ENCODE results near the gene CIT.

The CIT gene

DNA sequence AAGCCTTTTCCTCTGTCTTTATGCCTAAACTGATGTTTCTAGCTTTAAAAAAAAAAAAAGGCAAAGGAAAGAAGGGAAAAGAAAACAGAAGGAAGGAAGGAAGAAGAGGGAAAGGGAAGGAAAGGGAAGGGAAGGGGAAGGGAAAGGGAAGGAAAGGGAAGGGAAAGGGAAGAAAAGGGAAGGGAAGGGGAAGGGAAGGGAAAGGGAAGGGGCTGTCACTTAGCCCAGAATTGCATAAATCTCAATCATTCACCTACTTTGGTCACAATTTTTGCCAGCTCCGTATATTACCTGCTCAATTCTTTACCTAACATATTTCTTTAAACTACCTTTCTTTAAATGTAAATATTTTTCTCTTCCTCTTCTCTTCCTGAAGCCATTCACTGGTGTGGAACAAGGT is 26.8 kb downstream of the CIT start:
- TF ChIP-seq, protein P1, sequence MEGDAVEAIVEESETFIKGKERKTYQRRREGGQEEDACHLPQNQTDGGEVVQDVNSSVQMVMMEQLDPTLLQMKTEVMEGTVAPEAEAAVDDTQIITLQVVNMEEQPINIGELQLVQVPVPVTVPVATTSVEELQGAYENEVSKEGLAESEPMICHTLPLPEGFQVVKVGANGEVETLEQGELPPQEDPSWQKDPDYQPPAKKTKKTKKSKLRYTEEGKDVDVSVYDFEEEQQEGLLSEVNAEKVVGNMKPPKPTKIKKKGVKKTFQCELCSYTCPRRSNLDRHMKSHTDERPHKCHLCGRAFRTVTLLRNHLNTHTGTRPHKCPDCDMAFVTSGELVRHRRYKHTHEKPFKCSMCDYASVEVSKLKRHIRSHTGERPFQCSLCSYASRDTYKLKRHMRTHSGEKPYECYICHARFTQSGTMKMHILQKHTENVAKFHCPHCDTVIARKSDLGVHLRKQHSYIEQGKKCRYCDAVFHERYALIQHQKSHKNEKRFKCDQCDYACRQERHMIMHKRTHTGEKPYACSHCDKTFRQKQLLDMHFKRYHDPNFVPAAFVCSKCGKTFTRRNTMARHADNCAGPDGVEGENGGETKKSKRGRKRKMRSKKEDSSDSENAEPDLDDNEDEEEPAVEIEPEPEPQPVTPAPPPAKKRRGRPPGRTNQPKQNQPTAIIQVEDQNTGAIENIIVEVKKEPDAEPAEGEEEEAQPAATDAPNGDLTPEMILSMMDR (IDR thresholded peaks at IDR 0.05), result no peak
- TF ChIP-seq ZFX (IDR thresholded peaks at IDR 0.05; ENCODE audit: borderline replicate concordance), result no peak
- H3K27ac ChIP-seq, result no peak overlapping the region

DNA sequence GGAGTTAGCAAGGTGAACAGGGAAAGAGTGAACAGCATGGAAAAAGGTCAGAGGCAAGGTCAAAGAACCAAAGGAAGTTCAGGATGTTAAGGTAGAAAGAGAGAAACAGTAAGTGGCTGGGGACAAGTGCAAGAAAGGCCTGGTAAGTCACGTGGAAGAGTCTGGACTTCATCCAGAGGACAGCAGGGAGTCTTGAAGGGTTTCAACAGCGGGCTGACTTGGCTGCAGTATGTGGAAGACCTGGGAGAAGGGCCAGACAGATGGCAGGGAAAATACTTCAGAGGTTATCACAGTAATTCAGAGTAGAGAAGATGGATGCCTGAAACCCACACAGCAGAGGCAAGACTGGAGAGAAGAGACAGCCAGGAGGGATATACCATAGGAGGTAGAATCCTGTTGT is 34.0 kb downstream of the CIT start:
- no peak overlapping the region for H3K27ac ChIP-seq
- TF ChIP-seq, protein P1 (IDR thresholded peaks at IDR 0.05), result no peak
- no peak for TF ChIP-seq ZFX (IDR thresholded peaks at IDR 0.05; ENCODE audit: borderline replicate concordance)

DNA sequence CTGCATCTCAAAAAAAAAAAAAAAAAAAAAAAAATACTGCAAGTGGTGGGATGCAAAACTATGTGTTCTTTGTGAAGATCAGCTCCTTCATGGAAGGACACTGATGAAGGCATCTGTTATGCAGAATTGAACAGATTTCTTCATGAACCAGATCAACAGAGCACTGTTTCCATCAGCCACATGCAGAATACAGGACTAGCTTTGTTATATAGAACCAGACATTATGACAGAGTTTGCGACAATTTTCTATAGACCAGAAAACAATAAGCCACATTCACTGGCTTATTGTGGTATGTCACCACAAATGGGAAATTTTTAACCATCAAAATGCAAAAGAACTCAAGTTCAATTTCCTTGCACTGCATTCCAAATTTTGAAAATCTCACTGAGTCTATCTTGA is 34.7 kb downstream of the CIT start:
- TF ChIP-seq, protein P1 (IDR thresholded peaks at IDR 0.05), result no peak
- TF ChIP-seq ZFX (IDR thresholded peaks at IDR 0.05; ENCODE audit: borderline replicate concordance), result no peak
- no peak overlapping the region for H3K27ac ChIP-seq

DNA sequence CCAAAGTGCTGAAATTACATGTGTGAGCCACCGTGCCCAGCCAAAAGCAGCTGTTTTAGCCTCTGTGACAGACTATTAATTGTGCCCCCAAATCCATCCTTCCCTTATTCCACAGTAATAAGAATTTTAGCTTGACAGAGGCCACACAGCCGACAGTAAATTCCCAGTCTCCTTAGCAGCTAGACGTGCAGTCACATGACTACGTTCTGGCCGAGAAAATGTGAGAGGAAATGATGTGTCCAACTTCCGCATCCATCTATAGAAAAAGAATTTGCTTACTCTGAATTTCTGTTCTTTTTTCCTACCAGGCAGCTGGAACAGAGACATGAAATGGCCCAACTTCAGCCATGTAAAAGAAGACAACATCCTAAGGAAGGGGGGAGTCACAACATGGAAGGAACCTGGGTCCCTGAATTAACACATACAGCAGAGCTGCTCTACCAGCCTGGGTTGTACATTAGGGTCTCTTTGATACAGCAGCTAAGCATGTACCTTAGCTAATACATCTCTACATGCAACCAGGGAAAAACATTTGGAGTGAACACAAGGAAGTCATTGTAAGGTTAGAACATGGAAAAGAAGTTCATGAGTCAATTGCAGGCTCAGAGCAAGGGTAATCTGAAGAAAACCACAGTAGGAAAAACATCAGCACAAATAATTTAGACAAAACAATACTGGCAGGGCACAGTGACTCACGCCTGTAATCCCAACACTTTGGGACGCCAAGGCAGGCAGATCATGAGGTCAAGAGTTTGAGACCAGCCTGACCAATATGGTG is 35.5 kb downstream of the CIT start:
- no peak overlapping the region for H3K27ac ChIP-seq
- TF ChIP-seq ZFX (IDR thresholded peaks at IDR 0.05; ENCODE audit: borderline replicate concordance), result no peak

DNA sequence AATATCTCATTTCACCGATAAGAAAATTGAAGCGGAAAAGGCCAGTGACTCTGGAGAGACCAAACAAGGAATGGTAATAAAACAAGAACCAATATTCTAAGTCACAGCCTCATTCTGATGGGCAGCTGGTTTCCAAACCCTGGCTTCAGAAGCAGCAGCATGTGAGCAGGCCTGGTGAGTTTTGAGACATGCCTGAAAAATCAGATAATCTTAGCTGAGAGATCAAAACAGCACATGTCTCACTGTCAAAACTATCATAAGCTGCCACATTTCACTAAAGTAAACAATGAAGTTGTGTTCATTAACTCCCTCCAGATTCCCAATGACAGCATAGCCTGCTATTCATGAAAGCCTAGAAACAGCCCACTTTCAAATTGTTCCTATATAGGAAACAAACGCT is 36.5 kb downstream of the CIT start:
- H3K27ac ChIP-seq, result no peak overlapping the region
- no peak for TF ChIP-seq ZFX (IDR thresholded peaks at IDR 0.05; ENCODE audit: borderline replicate concordance)
- TF ChIP-seq, protein P1 (IDR thresholded peaks at IDR 0.05), result no peak

DNA sequence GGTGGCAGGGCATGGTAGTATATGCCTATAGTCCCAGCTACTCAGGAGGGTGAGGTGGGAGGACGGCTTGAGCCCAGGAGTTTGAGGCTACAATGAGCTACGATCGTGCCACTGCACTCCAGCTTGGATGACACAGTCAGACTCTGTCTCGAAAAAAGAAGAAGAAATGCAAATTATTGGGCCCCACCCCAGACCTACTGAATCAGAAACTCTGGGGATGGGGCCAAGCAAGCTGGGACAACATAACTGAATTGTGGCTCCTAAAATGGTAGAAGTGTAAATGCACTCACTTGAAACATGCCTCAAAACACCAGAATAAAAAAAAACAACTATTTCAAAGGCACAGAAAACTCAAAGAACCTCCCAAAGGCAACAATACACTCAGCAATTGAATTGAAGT is 37.0 kb downstream of the CIT start:
- no peak overlapping the region for H3K27ac ChIP-seq
- TF ChIP-seq ZFX (IDR thresholded peaks at IDR 0.05; ENCODE audit: borderline replicate concordance), result no peak
- TF ChIP-seq, protein P1 (IDR thresholded peaks at IDR 0.05), result no peak

DNA sequence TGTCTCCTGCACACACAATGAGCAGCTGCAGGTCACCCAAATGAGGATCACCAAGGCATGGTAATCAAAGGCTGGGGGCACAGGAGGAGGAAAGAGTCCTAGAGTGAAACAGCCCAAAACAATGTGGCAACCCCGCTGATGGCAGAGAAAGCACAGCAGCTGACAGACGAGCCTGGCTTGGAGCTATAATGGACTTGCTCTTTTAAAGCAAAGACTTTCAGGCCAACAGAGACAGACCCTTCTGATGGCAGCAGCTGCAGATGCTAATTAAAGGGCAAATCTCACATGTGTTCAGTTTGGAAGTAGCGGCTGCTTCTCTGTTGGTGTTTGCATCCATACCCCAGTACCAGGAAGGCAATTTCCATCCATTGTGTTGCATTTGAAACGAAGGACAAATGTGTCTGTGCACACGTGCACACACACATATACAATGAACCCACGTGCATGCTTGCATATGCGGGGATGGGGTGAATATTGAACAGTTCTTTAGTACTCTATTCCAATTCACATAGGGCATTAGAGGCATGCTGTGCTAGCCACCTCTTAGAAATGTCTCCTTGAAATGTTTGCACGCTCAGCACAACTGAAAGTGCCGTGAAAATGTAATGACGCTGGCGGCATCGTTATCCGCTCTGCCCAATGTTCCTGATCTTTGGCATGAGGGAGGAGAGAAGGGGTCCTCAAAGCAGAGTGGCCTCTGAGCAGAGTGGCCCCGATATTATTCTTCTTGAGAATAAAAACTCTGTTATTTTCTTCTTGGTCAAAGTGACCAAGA is 38.1 kb downstream of the CIT start:
- TF ChIP-seq, protein P1 (IDR thresholded peaks at IDR 0.05), result no peak
- TF ChIP-seq ZFX (IDR thresholded peaks at IDR 0.05; ENCODE audit: borderline replicate concordance), result no peak
- no peak overlapping the region for H3K27ac ChIP-seq

Data from 22Rv1 (cell line).